ENCODE data around the gene SH3RF3.

The SH3RF3 gene

DNA sequence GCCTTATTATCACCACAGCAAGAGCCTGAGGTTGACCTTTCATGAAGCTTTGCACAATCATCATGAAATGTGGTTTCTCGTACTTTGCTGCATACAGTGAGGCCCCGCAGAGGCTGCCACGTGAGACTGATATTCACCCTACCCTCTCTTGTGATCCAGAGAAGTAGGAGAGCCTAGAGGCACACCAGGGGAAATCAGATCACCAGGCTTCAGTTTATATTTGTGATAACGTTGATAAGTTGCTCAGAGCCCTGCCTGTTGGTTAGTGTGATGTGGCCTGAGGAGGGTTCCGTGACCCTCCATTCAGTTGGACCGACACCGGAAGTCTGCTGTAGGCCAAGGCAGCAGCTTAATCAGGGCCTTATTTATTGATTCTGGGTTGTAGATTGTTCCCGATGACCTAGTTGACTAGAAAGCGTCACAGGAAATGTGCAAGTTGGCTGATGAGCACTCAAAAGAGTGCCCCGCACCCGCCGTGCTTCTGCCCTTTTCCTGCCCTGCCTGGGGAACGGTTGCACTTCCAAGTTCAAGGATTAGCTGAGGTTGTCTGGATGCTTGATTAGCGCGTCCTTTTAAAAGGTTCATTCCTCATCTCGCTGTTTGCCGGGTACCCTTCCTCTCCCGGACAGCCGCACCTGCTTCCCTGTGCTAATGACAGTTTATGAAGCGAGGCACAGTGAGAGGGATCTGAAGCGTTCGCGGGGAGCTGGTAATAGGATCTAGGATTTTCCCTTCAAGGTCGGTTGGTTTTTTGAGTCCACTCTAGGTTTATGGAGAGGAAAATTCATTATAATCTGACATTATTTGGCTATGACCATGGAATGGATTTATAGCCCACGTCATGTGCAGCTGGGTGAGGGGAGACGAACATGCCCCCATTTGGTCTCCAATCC lies 146.4 kb downstream of the SH3RF3 start:
- H3K36me3 ChIP-seq (ENCODE audit: insufficient read depth, low read length), result no peaks in the 10 kb centered on the region
- peaks cover 3% of the 10 kb centered on the region for H3K4me1 ChIP-seq (ENCODE audit: insufficient read depth, low read length)
- no peak overlapping the region for H2AFZ ChIP-seq (ENCODE audit: low read depth, low read length)
- no peaks in the 10 kb centered on the region for H3K9me3 ChIP-seq (ENCODE audit: low read length)
- no peaks in the 10 kb centered on the region for H3K27me3 ChIP-seq (ENCODE audit: insufficient read depth, low read length)
- H3K4me3 ChIP-seq (ENCODE audit: low read length), result no peak overlapping the region

GRCh38 chr2:109277406-109277805 lies 148.4 kb downstream of the SH3RF3 start:
- H2AFZ ChIP-seq (ENCODE audit: low read depth, low read length), result no peak overlapping the region
- H3K4me1 ChIP-seq (ENCODE audit: insufficient read depth, low read length), result peaks cover 3% of the 10 kb centered on the region
- H3K9me3 ChIP-seq (ENCODE audit: low read length), result no peaks in the 10 kb centered on the region
- H3K4me3 ChIP-seq (ENCODE audit: low read length), result no peak overlapping the region
- no peaks in the 10 kb centered on the region for H3K36me3 ChIP-seq (ENCODE audit: insufficient read depth, low read length)
- H3K27me3 ChIP-seq (ENCODE audit: insufficient read depth, low read length), result no peaks in the 10 kb centered on the region

GRCh38 chr2:109279243-109279860 lies 150.3 kb downstream of the SH3RF3 start:
- Histone ChIP-seq H3K27me3 (ENCODE audit: insufficient read depth, low read length) (no peaks in the 10 kb centered on the region), H3K4me1 (ENCODE audit: insufficient read depth, low read length) (peaks cover 3% of the 10 kb centered on the region), H3K36me3 (ENCODE audit: insufficient read depth, low read length) (no peaks in the 10 kb centered on the region), H3K9me3 (ENCODE audit: low read length) (no peaks in the 10 kb centered on the region), H3K4me3 (ENCODE audit: low read length) (no peak overlapping the region), H2AFZ (ENCODE audit: low read depth, low read length) (peak overlapping the region; percentile 12)

GRCh38 chr2:109280804-109281203 lies 151.8 kb downstream of the SH3RF3 start:
- Histone ChIP-seq H3K4me1 (ENCODE audit: insufficient read depth, low read length) (peaks cover 3% of the 10 kb centered on the region), H3K9me3 (ENCODE audit: low read length) (no peaks in the 10 kb centered on the region), H3K4me3 (ENCODE audit: low read length) (no peak overlapping the region), H3K36me3 (ENCODE audit: insufficient read depth, low read length) (no peaks in the 10 kb centered on the region), H2AFZ (ENCODE audit: low read depth, low read length) (no peak overlapping the region), H3K27me3 (ENCODE audit: insufficient read depth, low read length) (no peaks in the 10 kb centered on the region)

GRCh38 chr2:109282360-109282759 lies 153.4 kb downstream of the SH3RF3 start:
- H3K4me3 ChIP-seq (ENCODE audit: low read length), result no peak overlapping the region
- H2AFZ ChIP-seq (ENCODE audit: low read depth, low read length), result no peak overlapping the region
- no peaks in the 10 kb centered on the region for H3K36me3 ChIP-seq (ENCODE audit: insufficient read depth, low read length)
- no peaks in the 10 kb centered on the region for H3K9me3 ChIP-seq (ENCODE audit: low read length)
- H3K27me3 ChIP-seq (ENCODE audit: insufficient read depth, low read length), result no peaks in the 10 kb centered on the region
- peaks cover 3% of the 10 kb centered on the region for H3K4me1 ChIP-seq (ENCODE audit: insufficient read depth, low read length)

GRCh38 chr2:109282865-109283264 lies 153.9 kb downstream of the SH3RF3 start:
- Histone ChIP-seq H3K9me3 (ENCODE audit: low read length) (no peaks in the 10 kb centered on the region), H3K4me1 (ENCODE audit: insufficient read depth, low read length) (peaks cover 3% of the 10 kb centered on the region)

GRCh38 chr2:109284826-109285225 lies 155.8 kb downstream of the SH3RF3 start:
- H3K27me3 ChIP-seq (ENCODE audit: insufficient read depth, low read length), result no peaks in the 10 kb centered on the region
- no peaks in the 10 kb centered on the region for H3K36me3 ChIP-seq (ENCODE audit: insufficient read depth, low read length)
- no peak overlapping the region for H2AFZ ChIP-seq (ENCODE audit: low read depth, low read length)
- no peaks in the 10 kb centered on the region for H3K4me1 ChIP-seq (ENCODE audit: insufficient read depth, low read length)
- H3K4me3 ChIP-seq (ENCODE audit: low read length), result no peak overlapping the region
- H3K9me3 ChIP-seq (ENCODE audit: low read length), result no peaks in the 10 kb centered on the region

More at GRCh38 chr2:109282865-109283264, 153.9 kb downstream of the SH3RF3 start:
- Histone ChIP-seq H2AFZ (ENCODE audit: low read depth, low read length) (no peak overlapping the region), H3K27me3 (ENCODE audit: insufficient read depth, low read length) (no peaks in the 10 kb centered on the region), H3K4me3 (ENCODE audit: low read length) (no peak overlapping the region), H3K36me3 (ENCODE audit: insufficient read depth, low read length) (no peaks in the 10 kb centered on the region)

GRCh38 chr2:109285244-109285651 lies 156.2 kb downstream of the SH3RF3 start:
- no peaks in the 10 kb centered on the region for H3K27me3 ChIP-seq (ENCODE audit: insufficient read depth, low read length)
- H3K9me3 ChIP-seq (ENCODE audit: low read length), result no peaks in the 10 kb centered on the region
- no peaks in the 10 kb centered on the region for H3K4me1 ChIP-seq (ENCODE audit: insufficient read depth, low read length)
- H3K4me3 ChIP-seq (ENCODE audit: low read length), result no peak overlapping the region
- no peak overlapping the region for H2AFZ ChIP-seq (ENCODE audit: low read depth, low read length)
- no peaks in the 10 kb centered on the region for H3K36me3 ChIP-seq (ENCODE audit: insufficient read depth, low read length)

- Histone ChIP-seq H2AFZ (ENCODE audit: low read depth, low read length) (no peak overlapping the region), H3K4me1 (ENCODE audit: insufficient read depth, low read length) (no peaks in the 10 kb centered on the region), H3K9me3 (ENCODE audit: low read length) (no peaks in the 10 kb centered on the region), H3K36me3 (ENCODE audit: insufficient read depth, low read length) (no peaks in the 10 kb centered on the region), H3K27me3 (ENCODE audit: insufficient read depth, low read length) (no peaks in the 10 kb centered on the region), H3K4me3 (ENCODE audit: low read length) (no peak overlapping the region)
Observed at GRCh38 chr2:109287413-109287812, 158.4 kb downstream of the SH3RF3 start.

GRCh38 chr2:109287838-109288237 lies 158.8 kb downstream of the SH3RF3 start:
- H3K27me3 ChIP-seq (ENCODE audit: insufficient read depth, low read length), result no peaks in the 10 kb centered on the region
- H3K9me3 ChIP-seq (ENCODE audit: low read length), result no peaks in the 10 kb centered on the region
- H3K36me3 ChIP-seq (ENCODE audit: insufficient read depth, low read length), result no peaks in the 10 kb centered on the region
- no peaks in the 10 kb centered on the region for H3K4me1 ChIP-seq (ENCODE audit: insufficient read depth, low read length)
- H3K4me3 ChIP-seq (ENCODE audit: low read length), result no peak overlapping the region
- H2AFZ ChIP-seq (ENCODE audit: low read depth, low read length), result no peak overlapping the region

DNA sequence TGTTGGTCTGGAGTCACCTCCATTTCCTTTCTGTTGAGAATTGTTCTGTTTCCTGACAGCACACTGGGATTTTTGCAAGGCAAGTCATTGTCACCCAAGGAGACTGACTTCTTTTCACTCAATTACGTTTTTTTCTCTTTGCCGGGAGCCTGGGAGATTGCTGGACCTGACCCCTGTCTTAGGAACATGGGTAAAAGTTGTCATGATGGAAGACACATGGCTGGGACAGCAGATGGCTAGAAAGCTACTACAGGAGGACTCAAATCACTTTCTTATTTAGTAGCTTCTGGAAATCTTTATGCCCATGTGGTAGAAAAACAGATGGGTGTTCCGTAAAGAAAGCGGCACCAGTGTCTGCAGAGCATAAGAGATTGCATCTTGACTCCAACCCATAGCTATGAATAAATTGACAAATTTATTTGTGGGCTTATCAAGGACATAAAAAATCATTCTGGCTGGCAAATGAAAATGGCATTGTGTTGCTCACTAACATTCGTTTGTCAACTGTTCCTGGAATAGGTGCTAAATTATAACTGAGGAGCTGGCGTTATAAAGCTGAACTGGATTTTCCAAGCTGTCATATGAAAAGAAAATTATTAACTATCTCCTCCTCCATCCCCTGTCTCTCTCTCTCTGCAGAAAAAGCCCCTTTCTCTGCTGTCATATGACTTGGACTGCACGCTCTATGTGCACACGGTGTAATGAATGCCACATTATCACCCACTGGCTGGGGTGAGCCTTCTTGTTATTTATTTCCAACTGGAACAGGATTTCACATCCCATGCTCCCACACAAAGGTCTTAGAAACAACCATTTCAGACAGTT lies 159.8 kb downstream of the SH3RF3 start:
- no peaks in the 10 kb centered on the region for H3K9me3 ChIP-seq (ENCODE audit: low read length)

DNA sequence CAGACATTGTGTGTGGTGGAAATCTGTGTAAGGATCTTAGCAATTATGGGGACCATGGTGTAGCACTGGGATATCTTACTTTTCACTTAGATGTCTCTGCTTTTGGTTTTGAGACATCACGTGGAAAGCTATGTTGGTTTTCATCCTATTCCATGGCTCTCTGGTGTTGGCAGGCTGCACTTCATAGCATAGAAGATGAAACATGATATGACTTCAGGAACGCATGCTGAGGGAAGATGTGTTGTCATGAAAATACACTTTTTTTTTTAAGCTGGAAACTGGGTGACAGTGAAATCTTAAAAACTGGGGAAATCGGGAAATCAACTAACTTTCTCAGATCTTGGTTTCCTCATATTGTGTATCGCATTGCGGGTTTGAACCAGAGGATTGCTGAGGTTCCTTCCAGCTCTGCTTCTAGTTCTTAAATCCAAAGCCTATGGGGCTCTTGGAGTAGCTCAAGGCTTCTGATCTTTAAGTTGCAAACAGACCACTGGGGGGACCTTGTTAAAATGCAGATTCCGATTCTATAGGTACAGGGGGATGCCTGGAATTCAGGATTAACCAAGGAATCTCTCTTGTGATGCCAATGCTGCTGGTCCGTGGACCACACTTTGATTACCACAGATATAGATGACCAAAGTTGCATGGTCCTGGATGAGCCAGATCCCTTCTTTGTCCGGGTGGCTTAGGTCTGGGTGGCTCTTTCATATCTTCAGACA lies 160.7 kb downstream of the SH3RF3 start:
- H3K9me3 ChIP-seq (ENCODE audit: low read length), result no peaks in the 10 kb centered on the region
- H3K4me3 ChIP-seq (ENCODE audit: low read length), result no peak overlapping the region
- no peak overlapping the region for H2AFZ ChIP-seq (ENCODE audit: low read depth, low read length)
- no peaks in the 10 kb centered on the region for H3K4me1 ChIP-seq (ENCODE audit: insufficient read depth, low read length)
- no peaks in the 10 kb centered on the region for H3K27me3 ChIP-seq (ENCODE audit: insufficient read depth, low read length)
- H3K36me3 ChIP-seq (ENCODE audit: insufficient read depth, low read length), result no peaks in the 10 kb centered on the region

More for the DNA sequence above, 159.8 kb downstream of the SH3RF3 start:
- Histone ChIP-seq H3K36me3 (ENCODE audit: insufficient read depth, low read length) (no peaks in the 10 kb centered on the region), H3K4me3 (ENCODE audit: low read length) (no peak overlapping the region), H3K4me1 (ENCODE audit: insufficient read depth, low read length) (no peaks in the 10 kb centered on the region), H2AFZ (ENCODE audit: low read depth, low read length) (no peak overlapping the region), H3K27me3 (ENCODE audit: insufficient read depth, low read length) (no peaks in the 10 kb centered on the region)
